ENCODE results near the gene PEG3. TPM values are rescaled to one million over a fixed set of nuclear protein-coding genes. Genes with fewer than 3 reads are reported as not detected.

PEG3 gene
- total and polyA plus RNA-seq, 2 of the 8 experiments (the other 6 are each of a cell fraction or from before 2014, with no cell fraction given), result not detected

- Histone ChIP-seq H3K4ac (replicated peaks; ENCODE audit: insufficient read length, low read depth, low read length) (no peak overlapping the region), H3K23ac (ENCODE audit: insufficient read length) (no peak overlapping the region), H3K23me2 (ENCODE audit: low read depth, low read length) (no peaks in the 10 kb centered on the region), H3K18ac (ENCODE audit: extremely low read depth, low read length) (no peak overlapping the region), H2BK5ac (ENCODE audit: low read depth, low read length) (no peak overlapping the region), H3K27me3 (replicated peaks in 1 of 4; ENCODE audit: control insufficient read depth in 3 of 4, extremely low read depth in 1 of 4, insufficient read depth in 3 of 4, low read length in 3 of 4) (no peaks in the 10 kb centered on the region), H3K9ac (replicated peaks in 1 of 4; ENCODE audit: extremely low read depth in 1 of 4, low read depth in 3 of 4, low read length in 3 of 4) (no peak overlapping the region), H2BK15ac (ENCODE audit: low read length) (no peak overlapping the region), H3K4me2 (ENCODE audit: insufficient read depth in 1 of 2, low read depth in 2 of 2, low read length in 2 of 2) (no peak overlapping the region), H2BK20ac (ENCODE audit: low read length) (no peak overlapping the region), H4K8ac (ENCODE audit: extremely low read depth, insufficient read depth, low read length) (no peak overlapping the region), H3K79me1 (ENCODE audit: low read depth, low read length) (no peaks in the 10 kb centered on the region), H3K9me3 (ENCODE audit: insufficient read depth in 2 of 2, low read depth in 1 of 2, low read length in 1 of 2) (peaks cover 64 to 90% of the 10 kb centered on the region in 2 experiments), H4K5ac (ENCODE audit: insufficient read length, low read depth, low read length) (no peak overlapping the region), H2BK120ac (replicated peaks; ENCODE audit: low read depth, low read length) (no peak overlapping the region), H4K20me1 (replicated peaks in 1 of 2; ENCODE audit: control insufficient read depth in 1 of 2, insufficient read depth in 2 of 2, low read length in 2 of 2) (no peaks in the 10 kb centered on the region), H3K36me3 (ENCODE audit: control insufficient read depth in 2 of 4, insufficient read depth in 4 of 4, low read length in 3 of 4) (no peaks in the 10 kb centered on the region), H3K14ac (ENCODE audit: insufficient read length) (no peak overlapping the region), H2AK5ac (ENCODE audit: low read depth, low read length) (no peak overlapping the region), H3K4me1 (replicated peaks in 1 of 4; ENCODE audit: control insufficient read depth in 3 of 4, insufficient read depth in 4 of 4, low read length in 3 of 4) (peaks cover 0 to 2% (median 0%) of the 10 kb centered on the region in 4 experiments; a peak in 1 of 7 replicates), H3K27ac (ENCODE audit: low read depth, low read length) (no peak overlapping the region), H3K4me3 (ENCODE audit: extremely low read depth in 1 of 4, insufficient read depth in 2 of 4, low read depth in 3 of 4, low read length in 4 of 4) (no peak overlapping the region), H3K56ac (replicated peaks; ENCODE audit: insufficient read length, low read depth, low read length) (no peak overlapping the region), H2BK12ac (ENCODE audit: low read depth, low read length) (no peak overlapping the region), H2AFZ (ENCODE audit: low read length) (no peak overlapping the region), H3K79me2 (ENCODE audit: control insufficient read depth in 1 of 2, insufficient read depth in 2 of 2, low read length in 2 of 2) (no peaks in the 10 kb centered on the region), H4K91ac (replicated peaks; ENCODE audit: insufficient read length, low read length) (no peak overlapping the region)
- no peak for FAIRE-seq
- POLR2A ChIA-PET (ENCODE audit: partially characterized antibody), result no interaction called here
- no peak for DNase-seq (ENCODE audit: low read depth in 1 of 2, low spot score in 2 of 2)
- CTCF ChIA-PET (ENCODE audit: partially characterized antibody), result interaction anchor here (1.2 kb wide), 1 partner anchor 16 kb away, joined by 3 read pairs; no protein-coding TSS in a partner anchor
- TF ChIP-seq SP2 (IDR thresholded peaks at IDR 0.05; ENCODE audit: low read length) (no peak), MAFK (IDR thresholded peaks at IDR 0.05; ENCODE audit: low read depth, low read length) (no peak), CBX5 (IDR thresholded peaks at IDR 0.05; ENCODE audit: low read depth, low read length) (no peak)
- WGBS, 2 experiments (ENCODE audit: extremely low coverage in 1 of 2, insufficient coverage in 1 of 2, insufficient read length in 1 of 2, insufficient replicate concordance in 2 of 2, low coverage in 1 of 2, low lambda C conversion rate in 2 of 2, missing lambda C conversion rate in 1 of 2), result 73% methylated on average over 5 of the region's 5 CpGs; no CpG with 5 or more reads in 1 of the 2 experiments
Observed at GRCh38 chr19:56880592-56881190, 40.2 kb upstream of the PEG3 start.
